Measurements from ENCODE around the gene ALDOC. TPM values are rescaled to one million over a fixed set of nuclear protein-coding genes. Genes with fewer than 3 reads are reported as not detected.

ALDOC gene
- total RNA-seq, 2 donors from 2014 or later, result 14.4 to 111 TPM

DNA sequence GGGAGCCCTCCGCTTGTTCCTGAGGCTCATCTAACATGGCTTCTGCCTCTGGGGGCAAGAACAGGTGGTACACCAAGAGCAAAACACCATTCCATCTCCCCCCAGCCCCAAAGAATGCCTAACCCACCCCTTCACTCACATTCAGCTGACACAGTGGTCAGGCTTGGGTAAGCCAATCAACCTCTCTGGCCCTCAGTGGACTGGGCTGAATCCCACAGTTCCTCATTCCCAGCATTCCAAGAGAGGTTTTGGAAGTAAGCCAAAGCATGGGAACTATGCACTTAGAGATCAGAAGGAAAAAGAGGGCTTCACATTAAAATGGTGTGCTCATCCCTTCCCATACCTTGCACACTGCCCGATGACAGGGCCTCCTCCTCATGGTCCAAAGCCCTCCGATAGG is 13.2 kb downstream of the ALDOC start:
- intact Hi-C loops (cut with DNase I), result no loop called here
- TF ChIP-seq, protein P1, sequence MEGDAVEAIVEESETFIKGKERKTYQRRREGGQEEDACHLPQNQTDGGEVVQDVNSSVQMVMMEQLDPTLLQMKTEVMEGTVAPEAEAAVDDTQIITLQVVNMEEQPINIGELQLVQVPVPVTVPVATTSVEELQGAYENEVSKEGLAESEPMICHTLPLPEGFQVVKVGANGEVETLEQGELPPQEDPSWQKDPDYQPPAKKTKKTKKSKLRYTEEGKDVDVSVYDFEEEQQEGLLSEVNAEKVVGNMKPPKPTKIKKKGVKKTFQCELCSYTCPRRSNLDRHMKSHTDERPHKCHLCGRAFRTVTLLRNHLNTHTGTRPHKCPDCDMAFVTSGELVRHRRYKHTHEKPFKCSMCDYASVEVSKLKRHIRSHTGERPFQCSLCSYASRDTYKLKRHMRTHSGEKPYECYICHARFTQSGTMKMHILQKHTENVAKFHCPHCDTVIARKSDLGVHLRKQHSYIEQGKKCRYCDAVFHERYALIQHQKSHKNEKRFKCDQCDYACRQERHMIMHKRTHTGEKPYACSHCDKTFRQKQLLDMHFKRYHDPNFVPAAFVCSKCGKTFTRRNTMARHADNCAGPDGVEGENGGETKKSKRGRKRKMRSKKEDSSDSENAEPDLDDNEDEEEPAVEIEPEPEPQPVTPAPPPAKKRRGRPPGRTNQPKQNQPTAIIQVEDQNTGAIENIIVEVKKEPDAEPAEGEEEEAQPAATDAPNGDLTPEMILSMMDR (IDR thresholded peaks at IDR 0.05), result no peak
- Histone ChIP-seq H3K9me3 (no peaks in the 10 kb centered on the region), H3K4me3 (no peak overlapping the region), H3K27me3 (no peaks in the 10 kb centered on the region), H3K4me1 (no peaks in the 10 kb centered on the region), H3K36me3 (peaks cover 12% of the 10 kb centered on the region), H3K27ac (no peak overlapping the region), H3K9ac (ENCODE audit: low read depth in 2 of 2, low read length in 2 of 2) (no peak overlapping the region)
- DNase-seq, result no peak

DNA sequence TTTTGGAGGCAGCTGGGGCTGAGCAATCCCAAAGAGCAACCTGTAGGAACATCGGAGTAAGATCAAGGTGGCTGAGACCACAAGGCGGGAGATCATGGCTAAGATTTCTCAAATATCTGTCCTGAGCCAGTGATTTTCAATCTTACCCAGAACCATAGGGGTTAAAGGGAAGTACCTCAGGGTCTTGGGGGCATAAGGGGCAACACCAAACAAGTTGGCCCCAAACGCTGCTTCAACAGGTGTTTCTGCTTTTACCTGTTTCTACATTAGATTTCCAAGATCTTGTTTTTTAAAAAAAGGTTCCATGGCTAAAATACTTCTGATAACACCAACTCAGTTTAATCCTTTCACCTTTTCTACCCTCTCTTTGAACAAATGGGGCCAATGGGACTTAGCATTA is 21.7 kb downstream of the ALDOC start:
- TF ChIP-seq, protein P1 (IDR thresholded peaks at IDR 0.05), result no peak

GRCh38 chr17:28554565-28554964 is 22.1 kb downstream of the ALDOC start:
- no peaks in the 10 kb centered on the region for H3K27me3 ChIP-seq
- H3K27ac ChIP-seq, result no peak overlapping the region
- intact Hi-C loops (cut with DNase I), result no loop called here
- H3K9me3 ChIP-seq, result no peaks in the 10 kb centered on the region
- H3K4me1 ChIP-seq, result no peaks in the 10 kb centered on the region
- TF ChIP-seq, protein P1 (IDR thresholded peaks at IDR 0.05), result no peak
- DNase-seq, result no peak
- H3K9ac ChIP-seq (ENCODE audit: low read depth in 2 of 2, low read length in 2 of 2), result no peak overlapping the region
- no peak overlapping the region for H3K4me3 ChIP-seq
- peaks cover 2% of the 10 kb centered on the region for H3K36me3 ChIP-seq

More for the DNA sequence above, 21.7 kb downstream of the ALDOC start:
- H3K9ac ChIP-seq (ENCODE audit: low read depth in 2 of 2, low read length in 2 of 2), result no peak overlapping the region
- H3K36me3 ChIP-seq, result peaks cover 6% of the 10 kb centered on the region
- intact Hi-C loops (cut with DNase I), result no loop called here
- no peaks in the 10 kb centered on the region for H3K27me3 ChIP-seq
- no peak overlapping the region for H3K27ac ChIP-seq
- H3K9me3 ChIP-seq, result no peaks in the 10 kb centered on the region
- H3K4me1 ChIP-seq, result no peaks in the 10 kb centered on the region
- no peak overlapping the region for H3K4me3 ChIP-seq
- no peak for DNase-seq

DNA sequence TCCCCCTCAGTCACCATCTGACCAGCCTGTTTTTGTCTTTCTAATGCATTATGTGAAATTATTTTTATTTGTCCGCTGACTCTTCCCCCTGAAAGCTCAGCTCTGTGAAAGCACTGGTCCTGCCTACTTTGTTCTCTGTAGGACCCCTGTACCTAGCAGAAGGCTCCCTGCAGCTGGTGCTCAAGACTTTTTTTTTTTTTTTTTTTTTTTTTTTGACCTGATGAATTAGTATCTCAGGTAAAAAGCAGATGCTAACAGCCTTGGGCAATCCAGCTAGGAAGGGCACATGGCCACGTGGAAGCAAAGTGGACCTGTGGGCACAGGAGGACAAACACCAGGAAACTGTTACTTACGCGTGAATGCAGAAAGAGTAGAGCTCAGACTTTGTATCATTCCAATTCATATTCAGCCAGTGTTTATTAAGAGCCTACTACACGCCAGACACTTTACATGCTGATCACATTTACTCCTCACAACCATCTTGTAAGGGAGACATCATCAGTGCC is 23.6 kb downstream of the ALDOC start:
- Histone ChIP-seq H3K9me3 (no peaks in the 10 kb centered on the region), H3K27ac (no peak overlapping the region)

DNA sequence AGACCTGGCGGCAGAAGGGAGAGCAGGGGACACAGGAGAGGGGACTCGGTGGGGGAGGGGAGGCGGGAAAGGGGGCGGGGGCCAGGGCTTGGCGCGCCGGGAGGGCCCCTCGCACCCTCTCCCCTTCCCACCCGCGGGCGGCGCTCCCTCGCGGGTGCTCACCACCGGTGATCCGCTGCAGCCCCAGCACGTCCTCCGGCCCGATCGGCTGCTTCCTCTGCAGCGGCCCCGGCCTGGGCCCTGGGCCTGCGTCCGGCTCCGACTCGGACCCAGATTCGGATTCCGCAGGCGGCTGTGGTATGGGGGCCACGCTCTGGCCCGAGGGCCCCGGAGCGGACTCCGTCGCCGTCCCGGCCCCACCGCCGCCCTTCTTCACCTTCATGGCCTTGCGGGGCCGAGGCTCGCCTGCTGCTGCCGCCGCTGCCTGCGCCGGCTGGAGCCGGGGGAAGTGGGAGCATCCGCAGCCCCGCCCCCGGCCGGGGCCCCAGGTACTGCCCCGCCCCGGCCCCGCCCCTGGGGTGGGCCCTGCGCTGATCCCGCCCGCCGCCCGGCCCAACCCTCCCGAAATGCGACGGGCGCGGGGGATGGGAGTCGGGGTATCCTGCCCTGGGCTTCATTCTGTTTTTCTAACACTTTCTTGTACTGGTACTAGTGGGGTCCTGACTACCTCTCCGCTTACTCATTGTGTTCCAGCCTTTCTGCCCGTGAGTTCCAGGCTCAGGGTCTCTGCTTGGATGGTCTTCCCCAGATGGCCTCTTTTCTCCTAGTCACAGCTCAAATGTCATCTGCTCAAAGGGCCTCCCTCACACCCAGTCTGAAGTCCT is 24.3 kb downstream of the ALDOC start, which contains the start of gene UNC119:
Gene UNC119, minus strand, starts transcription at position 449 of the 824 bp plus-strand sequence. Its CDS starts 67 bp downstream, at position 382.
- Histone ChIP-seq H3K27me3 (no peaks in the 10 kb centered on the region), H3K4me1 (no peaks in the 10 kb centered on the region), H3K9ac (ENCODE audit: low read depth in 2 of 2, low read length in 2 of 2) (peak within 1 kb of the TSS; percentile 46 to 62), H3K27ac (peak within 1 kb of the TSS; percentile 67), H3K4me3 (peak within 1 kb of the TSS; percentile 96), H3K9me3 (no peaks in the 10 kb centered on the region), H3K36me3 (no peaks in the 10 kb centered on the region)
- DNase-seq, result peak; percentile 84
- TF ChIP-seq, protein P1 (IDR thresholded peaks at IDR 0.05), result no peak
- intact Hi-C loops (cut with DNase I), result no loop called here

More for the DNA sequence above, 23.6 kb downstream of the ALDOC start:
- Histone ChIP-seq H3K4me3 (no peak overlapping the region), H3K27me3 (no peaks in the 10 kb centered on the region), H3K4me1 (no peaks in the 10 kb centered on the region), H3K9ac (ENCODE audit: low read depth in 2 of 2, low read length in 2 of 2) (no peak overlapping the region), H3K36me3 (no peaks in the 10 kb centered on the region)
- intact Hi-C loops (cut with DNase I), result no loop called here
- no peak for DNase-seq
- TF ChIP-seq, protein P1 (IDR thresholded peaks at IDR 0.05), result no peak
